ENCODE data around the gene PLA2G6. TPM values are rescaled to one million over a fixed set of nuclear protein-coding genes. Genes with fewer than 3 reads are reported as not detected.

The PLA2G6 gene
- total RNA-seq, 1 experiment from 2014 or later: 16.2 TPM

DNA sequence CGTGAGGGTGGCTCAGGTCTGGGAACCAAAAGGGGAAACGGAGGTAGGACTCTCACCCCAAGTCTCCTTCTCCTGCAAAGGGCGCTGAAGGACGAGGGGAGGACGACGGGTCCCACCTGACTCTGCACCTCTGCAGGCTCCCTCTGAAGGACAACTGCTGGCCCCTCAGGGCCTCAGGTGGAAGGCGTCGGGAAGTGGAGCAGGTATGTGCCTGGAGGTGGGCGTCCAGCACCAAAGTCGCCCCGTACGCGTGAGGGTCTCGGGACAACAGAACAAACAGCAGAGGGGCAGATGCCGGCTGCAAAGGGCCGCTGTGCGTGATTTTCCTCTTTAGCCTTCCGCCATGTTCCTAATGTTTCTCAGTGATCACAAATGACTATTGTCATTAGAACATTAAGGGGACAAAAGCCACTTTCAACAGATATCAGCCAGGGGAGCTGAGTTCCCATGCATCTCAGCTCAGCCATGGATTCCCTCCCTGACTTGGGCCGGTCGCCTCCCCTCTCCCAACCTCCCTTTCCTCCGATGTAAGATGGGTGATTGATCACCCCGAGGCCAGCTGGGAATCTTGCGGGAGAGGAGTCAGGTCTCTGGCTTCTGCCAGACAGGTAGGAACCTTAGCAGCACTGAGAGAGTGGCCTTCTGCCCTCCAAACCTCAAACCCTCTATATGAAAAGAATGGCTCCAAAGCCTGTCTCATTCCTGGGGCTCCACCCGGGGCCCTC is 98.5 kb downstream of the PLA2G6 start:
- ATAC-seq (no peak), DNase-seq (ENCODE audit: low read depth, low spot score) (no peak)
- CTCF ChIA-PET: interaction anchor here (1.0 kb wide), 1 partner anchor 26 kb away, joined by 5 read pairs; no protein-coding TSS in a partner anchor
- BruUV-seq (replicated peaks): no TSS peak
- in situ Hi-C loops (cut with HindIII; ENCODE audit: low pct_unique_long_range_greater_than_20kb, low sequenced_read_pairs) (no loop called here), intact Hi-C loops (cut with micrococcal nuclease; ENCODE audit: unreplicated experiment) (no loop called here)
- H3K36me3 ChIP-seq (ENCODE audit: control insufficient read depth, insufficient read depth, low read length): no peaks in the 10 kb centered on the region
- no peaks in the 10 kb centered on the region for H3K27me3 ChIP-seq (ENCODE audit: control insufficient read depth, insufficient read depth, low read length)
- no peak for TF ChIP-seq TCF7L2 (IDR thresholded peaks at IDR 0.05; ENCODE audit: low read depth, low read length)
- TF ChIP-seq POLR2AphosphoS5 (IDR thresholded peaks at IDR 0.05; ENCODE audit: low read depth, low read length): no peak
- no peak for TF ChIP-seq CTCF (IDR thresholded peaks at IDR 0.05)
- no peak for TF ChIP-seq REST (IDR thresholded peaks at IDR 0.05; ENCODE audit: insufficient read depth in 1 of 2, low read depth in 2 of 2, low read length in 1 of 2)
- no peak for TF ChIP-seq SIN3A (IDR thresholded peaks at IDR 0.05; ENCODE audit: borderline replicate concordance, insufficient read depth, low read depth, low read length)
- H3K9me3 ChIP-seq (ENCODE audit: control insufficient read depth, insufficient read depth, low read depth, low read length): no peaks in the 10 kb centered on the region
- no peaks in the 10 kb centered on the region; the same call in 1 of the 2 replicates for H3K4me1 ChIP-seq (ENCODE audit: control insufficient read depth, insufficient read depth, low read length)
- no peak overlapping the region for H3K27ac ChIP-seq (ENCODE audit: low read length)
- no peak overlapping the region for H3K4me3 ChIP-seq (ENCODE audit: low read depth in 2 of 2, low read length in 2 of 2)
- POLR2A ChIA-PET: interaction anchor here (0.6 kb wide), 1 partner anchor 238 kb away, joined by 3 read pairs; no protein-coding TSS in a partner anchor

GRCh38 chr22:38081941-38082828 is 99.4 kb downstream of the PLA2G6 start:
- in situ Hi-C loops (cut with HindIII; ENCODE audit: low pct_unique_long_range_greater_than_20kb, low sequenced_read_pairs): no loop called here
- Histone ChIP-seq H3K27ac (ENCODE audit: low read length) (no peak overlapping the region), H3K36me3 (ENCODE audit: control insufficient read depth, insufficient read depth, low read length) (no peaks in the 10 kb centered on the region), H3K9me3 (ENCODE audit: control insufficient read depth, insufficient read depth, low read depth, low read length) (no peaks in the 10 kb centered on the region), H3K27me3 (ENCODE audit: control insufficient read depth, insufficient read depth, low read length) (no peaks in the 10 kb centered on the region), H3K4me1 (ENCODE audit: control insufficient read depth, insufficient read depth, low read length) (no peaks in the 10 kb centered on the region; the same call in 1 of the 2 replicates), H3K4me3 (ENCODE audit: low read depth in 2 of 2, low read length in 2 of 2) (no peak overlapping the region)
- BruUV-seq (replicated peaks): no TSS peak
- ATAC-seq: no peak
- TF ChIP-seq CTCF (IDR thresholded peaks at IDR 0.05) (no peak), TCF7L2 (IDR thresholded peaks at IDR 0.05; ENCODE audit: low read depth, low read length) (no peak), POLR2AphosphoS5 (IDR thresholded peaks at IDR 0.05; ENCODE audit: low read depth, low read length) (no peak), REST (IDR thresholded peaks at IDR 0.05; ENCODE audit: insufficient read depth in 1 of 2, low read depth in 2 of 2, low read length in 1 of 2) (no peak), SIN3A (IDR thresholded peaks at IDR 0.05; ENCODE audit: borderline replicate concordance, insufficient read depth, low read depth, low read length) (no peak)
- DNase-seq (ENCODE audit: low read depth, low spot score): no peak
- ChIA-PET POLR2A (no interaction called here), CTCF (no interaction called here)
- intact Hi-C loops (cut with micrococcal nuclease; ENCODE audit: unreplicated experiment): no loop called here
